SK-N-SH (cell line): ENCODE data around the gene CSTF2T. TPM values are rescaled to one million over a fixed set of nuclear protein-coding genes. Genes with fewer than 3 reads are reported as not detected.

Source experiments
- CTCF ChIA-PET: fragments of 300-600, 350-600 bp; formaldehyde crosslinking; extraction: SDS; loops from one replicate; lab custom pipeline; 2021; lab: Yijun Ruan, JAX
- POLR2A ChIA-PET: fragments of 350-600 bp; sonication (Branson Sonifier 250); formaldehyde crosslinking; extraction: SDS; loops from one replicate; lab custom pipeline; 2020; ENCODE audit warnings: antibody characterized with exemption, inconsistent platforms; lab: Yijun Ruan, JAX
- DNase-seq: peaks from one replicate; pipeline ENCODE4 v3.0.0; 2012
- H2AFZ ChIP-seq: fragments of 200-600 bp; sonication (generic); 2 replicates; pipeline ENCODE4 v1.8.1; 2016; ENCODE audit warnings: antibody characterized with exemption, mild to moderate bottlenecking, low read depth
- H3F3A ChIP-seq: fragments of 200-600 bp; sonication (generic); replicated peaks from 2 replicates; pipeline ENCODE3; 2016; ENCODE audit warnings: antibody characterized with exemption, mild to moderate bottlenecking; ENCODE audit not compliant: insufficient read depth
- H3K27ac ChIP-seq, 2 experiments: fragments of 200-500 bp in 1 of 2; fragments of 200-600 bp in 1 of 2; sonication (Bioruptor generic) in 1 of 2; sonication (generic), shearing (Covaris generic) in 1 of 2; 2 replicates each; pipeline versions ENCODE4 v1.5.1 to v1.6.1; 2014 to 2016; ENCODE audit warnings: low read depth in 2 of 2, inconsistent platforms in 1 of 2, low read length in 1 of 2, mild to moderate bottlenecking in 1 of 2, mixed read lengths in 1 of 2
- H3K27me3 ChIP-seq: fragments of 200-600 bp; sonication (generic), shearing (Covaris generic); 2 replicates; pipeline ENCODE4 v1.6.1; 2016; ENCODE audit warnings: mixed run types; ENCODE audit not compliant: insufficient read depth
- H3K36me3 ChIP-seq, 2 experiments: fragments of 200-500 bp in 1 of 2; fragments of 200-600 bp in 1 of 2; sonication (Bioruptor generic) in 1 of 2; sonication (generic) in 1 of 2; replicated peaks in 1 of 2; 2 replicates each; pipeline versions ENCODE3 to v1.5.1; 2014 to 2016; ENCODE audit warnings: low read length in 1 of 2, mild to moderate bottlenecking in 1 of 2; ENCODE audit not compliant: insufficient read depth in 2 of 2, control insufficient read depth in 1 of 2
- H3K4me1 ChIP-seq, 2 experiments: fragments of 200-500 bp in 1 of 2; fragments of 200-600 bp in 1 of 2; sonication (Bioruptor generic) in 1 of 2; sonication (generic), shearing (Covaris generic) in 1 of 2; 2 replicates each; pipeline versions ENCODE4 v1.5.1 to v1.6.1; 2014 to 2016; ENCODE audit warnings: low read depth in 1 of 2, low read length in 1 of 2, mixed run types in 1 of 2; ENCODE audit not compliant: insufficient read depth in 2 of 2, control insufficient read depth in 1 of 2
- H3K4me2 ChIP-seq: fragments of 200-600 bp; sonication (generic), shearing (Covaris generic); 2 replicates; pipeline ENCODE4 v1.6.1; 2017; ENCODE audit warnings: mixed run types
- H3K4me3 ChIP-seq, 2 experiments: fragments of 200-500 bp in 1 of 2; fragments of 200-600 bp in 1 of 2; sonication (Bioruptor generic) in 1 of 2; sonication (generic), shearing (Covaris generic) in 1 of 2; 2 replicates each; pipeline versions ENCODE4 v1.5.1 to v1.8.1; 2014 to 2016; ENCODE audit warnings: low read depth in 2 of 2, inconsistent platforms in 1 of 2, low read length in 1 of 2, mild to moderate bottlenecking in 1 of 2, mixed read lengths in 1 of 2, moderate library complexity in 1 of 2
- H3K79me2 ChIP-seq: fragments of 200-600 bp; sonication (generic); 2 replicates; pipeline ENCODE4 v1.8.1; 2017; ENCODE audit warnings: mild to moderate bottlenecking; ENCODE audit not compliant: insufficient read depth
- H3K9ac ChIP-seq: fragments of 200-600 bp; sonication (generic); 2 replicates; pipeline ENCODE4 v1.6.1; 2017; ENCODE audit warnings: mixed run types
- H3K9me2 ChIP-seq: fragments of 200-600 bp; sonication (generic); 2 replicates; pipeline ENCODE4 v1.6.1; 2017; ENCODE audit warnings: mixed run types
- H3K9me3 ChIP-seq: fragments of 200-600 bp; sonication (generic); 2 replicates; pipeline ENCODE4 v1.6.1; 2017; ENCODE audit warnings: mixed run types, mild to moderate bottlenecking, moderate library complexity
- H4K20me1 ChIP-seq: fragments of 200-600 bp; sonication (generic); 2 replicates; pipeline ENCODE4 v1.6.1; 2017; ENCODE audit warnings: mild to moderate bottlenecking, mixed run types; ENCODE audit not compliant: insufficient read depth
- FOXM1 ChIP-seq: IDR thresholded peaks from 2 replicates; pipeline ENCODE4 v1.4.0; 2012; ENCODE audit warnings: low read depth, mild to moderate bottlenecking
- GABPA ChIP-seq: IDR thresholded peaks from 2 replicates; pipeline ENCODE4 v1.4.0; 2012; ENCODE audit warnings: low read depth, mild to moderate bottlenecking
- GATA2 ChIP-seq: sonication (generic); formaldehyde crosslinking; IDR thresholded peaks from 2 replicates; pipeline ENCODE4 v1.5.0; 2020; ENCODE audit warnings: mild to moderate bottlenecking, missing genetic modification reagents
- POLR2AphosphoS5 ChIP-seq: IDR thresholded peaks from 2 replicates; pipeline ENCODE4 v1.6.1; 2012; ENCODE audit warnings: low read depth, low read length
- RFX5 ChIP-seq: IDR thresholded peaks from 2 replicates; pipeline ENCODE4 v1.6.1; 2012; ENCODE audit warnings: mild to moderate bottlenecking, improper control_type of control experiment, low read length
- RXRA ChIP-seq: IDR thresholded peaks from 2 replicates; pipeline ENCODE4 v1.4.0; 2012; ENCODE audit warnings: low read depth, mild to moderate bottlenecking, borderline replicate concordance
- TEAD4 ChIP-seq: IDR thresholded peaks from 2 replicates; pipeline ENCODE4 v1.4.0; 2012; ENCODE audit warnings: mild to moderate bottlenecking, borderline replicate concordance; ENCODE audit not compliant: insufficient read depth
- YY1 ChIP-seq: IDR thresholded peaks from 2 replicates; pipeline ENCODE4 v1.4.0; 2012; ENCODE audit warnings: low read depth, mild to moderate bottlenecking
- WGBS: methylation state at CpG from one replicate; pipeline ENCODE4 v1.1.6; 2017; ENCODE audit warnings: low lambda C conversion rate; 5-methylcytosine and 5-hydroxymethylcytosine counted together
- polyA plus RNA-seq, 3 experiments: library from polyadenylated mRNA; depleted of rRNA; stranded (reverse); fragments of >200 nt; gene quantifications; 2 replicates each; pipeline ENCODE4 v1.2.3, GENCODE V29; 2012
- TF ChIP-seq, protein P1 (sequence below): IDR thresholded peaks from 2 replicates; pipeline ENCODE4 v1.4.0; 2012; ENCODE audit warnings: low read depth
- TF ChIP-seq, protein P2 (sequence below): fragments of 150-350 bp; IDR thresholded peaks from 2 replicates; pipeline ENCODE4 v1.6.1; 2016; ENCODE audit warnings: mild to moderate bottlenecking, low read depth, low read length
- TF ChIP-seq, protein P3 (sequence below): fragments of 150-350 bp; IDR thresholded peaks from 2 replicates; pipeline ENCODE4 v1.6.1; 2017; ENCODE audit warnings: antibody characterized with exemption, low read length, low read depth, borderline replicate concordance
- TF ChIP-seq, protein P4 (sequence below): IDR thresholded peaks from 2 replicates; pipeline ENCODE4; 2012

The CSTF2T gene
- polyA plus RNA-seq, 1 of the 3 experiments (the other 2 are of a cell fraction) = 4.3 TPM

DNA sequence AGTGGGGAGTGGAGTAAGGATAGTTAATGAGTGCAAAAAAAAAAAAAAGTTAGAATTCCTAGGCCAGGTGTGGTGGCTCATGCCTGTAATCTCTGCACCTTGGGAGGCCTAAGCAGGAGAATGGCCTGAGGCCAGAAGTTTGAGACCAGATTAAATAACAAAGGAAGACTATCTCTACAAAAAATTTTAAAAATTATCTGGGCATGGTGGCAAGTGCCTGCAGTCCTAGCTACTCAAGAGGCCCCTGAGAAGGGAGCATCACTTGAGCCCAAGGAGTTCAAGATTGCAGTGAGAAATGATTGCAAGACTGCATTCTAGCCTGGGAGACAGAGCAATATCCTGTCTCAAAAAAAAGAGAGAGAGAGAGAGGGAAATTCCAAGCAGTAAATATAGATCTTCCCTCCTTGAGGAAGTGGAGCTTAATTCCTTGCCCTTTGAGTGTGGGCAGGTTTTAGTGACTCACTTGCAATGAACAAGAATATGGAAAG lies 19.5 kb upstream of the CSTF2T start:
- no peak overlapping the region for H3K4me2 ChIP-seq
- TF ChIP-seq, protein P1, sequence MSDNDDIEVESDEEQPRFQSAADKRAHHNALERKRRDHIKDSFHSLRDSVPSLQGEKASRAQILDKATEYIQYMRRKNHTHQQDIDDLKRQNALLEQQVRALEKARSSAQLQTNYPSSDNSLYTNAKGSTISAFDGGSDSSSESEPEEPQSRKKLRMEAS = no peak
- TF ChIP-seq RFX5 = no peak
- no peak for TF ChIP-seq RXRA
- TF ChIP-seq, protein P2, sequence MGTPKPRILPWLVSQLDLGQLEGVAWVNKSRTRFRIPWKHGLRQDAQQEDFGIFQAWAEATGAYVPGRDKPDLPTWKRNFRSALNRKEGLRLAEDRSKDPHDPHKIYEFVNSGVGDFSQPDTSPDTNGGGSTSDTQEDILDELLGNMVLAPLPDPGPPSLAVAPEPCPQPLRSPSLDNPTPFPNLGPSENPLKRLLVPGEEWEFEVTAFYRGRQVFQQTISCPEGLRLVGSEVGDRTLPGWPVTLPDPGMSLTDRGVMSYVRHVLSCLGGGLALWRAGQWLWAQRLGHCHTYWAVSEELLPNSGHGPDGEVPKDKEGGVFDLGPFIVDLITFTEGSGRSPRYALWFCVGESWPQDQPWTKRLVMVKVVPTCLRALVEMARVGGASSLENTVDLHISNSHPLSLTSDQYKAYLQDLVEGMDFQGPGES = no peak
- no peak for TF ChIP-seq TEAD4
- TF ChIP-seq POLR2AphosphoS5 = no peak
- TF ChIP-seq, protein P3, sequence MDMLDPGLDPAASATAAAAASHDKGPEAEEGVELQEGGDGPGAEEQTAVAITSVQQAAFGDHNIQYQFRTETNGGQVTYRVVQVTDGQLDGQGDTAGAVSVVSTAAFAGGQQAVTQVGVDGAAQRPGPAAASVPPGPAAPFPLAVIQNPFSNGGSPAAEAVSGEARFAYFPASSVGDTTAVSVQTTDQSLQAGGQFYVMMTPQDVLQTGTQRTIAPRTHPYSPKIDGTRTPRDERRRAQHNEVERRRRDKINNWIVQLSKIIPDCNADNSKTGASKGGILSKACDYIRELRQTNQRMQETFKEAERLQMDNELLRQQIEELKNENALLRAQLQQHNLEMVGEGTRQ = no peak
- no peak for TF ChIP-seq GATA2 (CRISPR knock-in tag)
- TF ChIP-seq YY1 = no peak
- no peak for TF ChIP-seq FOXM1
- TF ChIP-seq GABPA = no peak
- TF ChIP-seq, protein P4, sequence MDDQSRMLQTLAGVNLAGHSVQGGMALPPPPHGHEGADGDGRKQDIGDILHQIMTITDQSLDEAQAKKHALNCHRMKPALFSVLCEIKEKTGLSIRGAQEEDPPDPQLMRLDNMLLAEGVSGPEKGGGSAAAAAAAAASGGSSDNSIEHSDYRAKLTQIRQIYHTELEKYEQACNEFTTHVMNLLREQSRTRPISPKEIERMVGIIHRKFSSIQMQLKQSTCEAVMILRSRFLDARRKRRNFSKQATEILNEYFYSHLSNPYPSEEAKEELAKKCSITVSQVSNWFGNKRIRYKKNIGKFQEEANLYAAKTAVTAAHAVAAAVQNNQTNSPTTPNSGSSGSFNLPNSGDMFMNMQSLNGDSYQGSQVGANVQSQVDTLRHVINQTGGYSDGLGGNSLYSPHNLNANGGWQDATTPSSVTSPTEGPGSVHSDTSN = no peak

DNA sequence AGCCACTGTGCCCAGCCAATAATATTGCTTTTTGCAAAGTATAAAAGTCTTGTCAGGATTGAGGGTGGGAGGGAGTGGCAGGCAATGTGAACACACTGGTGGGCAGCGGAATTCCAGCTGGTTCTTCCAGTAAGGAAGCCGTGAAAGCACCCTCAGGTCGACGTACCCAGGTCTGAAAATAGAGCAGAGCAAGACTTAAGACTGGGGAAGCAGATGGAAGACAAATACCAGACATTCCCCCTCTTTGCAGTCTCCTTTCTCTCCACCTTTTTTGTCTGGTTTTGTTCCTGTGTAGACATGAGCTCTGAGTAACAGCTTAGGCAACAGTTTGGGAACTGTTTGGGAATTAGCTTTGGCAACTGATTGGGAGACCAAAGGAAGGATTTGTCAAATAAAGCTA lies 17.6 kb upstream of the CSTF2T start:
- no peak overlapping the region for H3K27ac ChIP-seq
- no peak for DNase-seq
- no peaks in the 10 kb centered on the region for H3K27me3 ChIP-seq
- no peak overlapping the region for H3K4me2 ChIP-seq
- no peak overlapping the region for H2AFZ ChIP-seq
- H3K4me3 ChIP-seq = no peak overlapping the region
- POLR2A ChIA-PET = no interaction called here
- CTCF ChIA-PET = no interaction called here
- H3F3A ChIP-seq = peaks cover 4% of the 10 kb centered on the region
- no peaks in the 10 kb centered on the region for H3K9me2 ChIP-seq
- no peaks in the 10 kb centered on the region for H3K36me3 ChIP-seq
- no peak overlapping the region for H3K9ac ChIP-seq
- TF ChIP-seq POLR2AphosphoS5 = no peak
- no peak for TF ChIP-seq RXRA
- TF ChIP-seq, protein P3 = no peak
- no peak for TF ChIP-seq RFX5
- 71% methylated on average over 4 of the region's 4 CpGs for WGBS
- no peaks in the 10 kb centered on the region for H4K20me1 ChIP-seq
- no peaks in the 10 kb centered on the region for H3K79me2 ChIP-seq
- no peaks in the 10 kb centered on the region for H3K4me1 ChIP-seq
- no peaks in the 10 kb centered on the region for H3K9me3 ChIP-seq

More for the DNA sequence above, 19.5 kb upstream of the CSTF2T start:
- Histone ChIP-seq H3K27ac (no peak overlapping the region), H4K20me1 (no peaks in the 10 kb centered on the region), H3K27me3 (no peaks in the 10 kb centered on the region), H3K4me1 (no peaks in the 10 kb centered on the region), H3K9me2 (no peaks in the 10 kb centered on the region), H3F3A (peaks cover 7% of the 10 kb centered on the region), H3K4me3 (no peak overlapping the region), H3K9ac (no peak overlapping the region), H2AFZ (no peak overlapping the region), H3K9me3 (no peaks in the 10 kb centered on the region), H3K36me3 (no peaks in the 10 kb centered on the region), H3K79me2 (no peaks in the 10 kb centered on the region)
- CTCF ChIA-PET = no interaction called here
- DNase-seq = no peak
- POLR2A ChIA-PET = no interaction called here
